ENCODE data around the gene SLC66A1. TPM values are rescaled to one million over a fixed set of nuclear protein-coding genes. Genes with fewer than 3 reads are reported as not detected.

The SLC66A1 gene
- total RNA-seq, 1 donor from 2014 or later = 11.1 TPM

DNA sequence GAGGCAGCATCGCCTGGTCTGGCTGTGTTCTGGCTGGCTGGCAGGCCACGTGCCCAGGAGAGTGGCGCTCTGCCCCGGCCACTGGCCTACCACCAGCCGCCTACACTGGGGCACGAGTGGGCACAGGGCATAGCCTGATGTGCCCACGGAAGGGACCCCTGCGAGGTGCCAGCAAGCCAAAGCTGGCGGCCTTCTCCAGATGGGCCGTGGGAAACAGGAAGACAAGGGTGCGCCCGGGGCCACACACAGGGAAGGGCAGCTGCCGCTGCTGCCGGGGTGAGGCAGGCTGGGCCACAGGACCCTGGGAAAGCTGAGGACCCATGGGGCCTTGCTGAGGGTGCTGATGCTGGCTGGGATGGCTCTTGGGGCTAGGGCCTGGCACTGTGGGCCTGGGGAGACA, 40.7 kb downstream of the SLC66A1 start:
- Histone ChIP-seq H3K36me3 (peaks cover 76 to 80% of the 10 kb centered on the region in 2 donors), H3K27me3 (no peaks in the 10 kb centered on the region), H3K4me3 (no peak overlapping the region), H3K27ac (no peak overlapping the region), H3K9me3 (no peaks in the 10 kb centered on the region), H3K4me1 (no peaks in the 10 kb centered on the region)
- no peak for DNase-seq (ENCODE audit: low spot score in 2 of 2)
- intact Hi-C loops (cut with DNase I) = no loop called here
- TF ChIP-seq, protein P1, sequence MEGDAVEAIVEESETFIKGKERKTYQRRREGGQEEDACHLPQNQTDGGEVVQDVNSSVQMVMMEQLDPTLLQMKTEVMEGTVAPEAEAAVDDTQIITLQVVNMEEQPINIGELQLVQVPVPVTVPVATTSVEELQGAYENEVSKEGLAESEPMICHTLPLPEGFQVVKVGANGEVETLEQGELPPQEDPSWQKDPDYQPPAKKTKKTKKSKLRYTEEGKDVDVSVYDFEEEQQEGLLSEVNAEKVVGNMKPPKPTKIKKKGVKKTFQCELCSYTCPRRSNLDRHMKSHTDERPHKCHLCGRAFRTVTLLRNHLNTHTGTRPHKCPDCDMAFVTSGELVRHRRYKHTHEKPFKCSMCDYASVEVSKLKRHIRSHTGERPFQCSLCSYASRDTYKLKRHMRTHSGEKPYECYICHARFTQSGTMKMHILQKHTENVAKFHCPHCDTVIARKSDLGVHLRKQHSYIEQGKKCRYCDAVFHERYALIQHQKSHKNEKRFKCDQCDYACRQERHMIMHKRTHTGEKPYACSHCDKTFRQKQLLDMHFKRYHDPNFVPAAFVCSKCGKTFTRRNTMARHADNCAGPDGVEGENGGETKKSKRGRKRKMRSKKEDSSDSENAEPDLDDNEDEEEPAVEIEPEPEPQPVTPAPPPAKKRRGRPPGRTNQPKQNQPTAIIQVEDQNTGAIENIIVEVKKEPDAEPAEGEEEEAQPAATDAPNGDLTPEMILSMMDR (IDR thresholded peaks at IDR 0.05) = no peak

DNA sequence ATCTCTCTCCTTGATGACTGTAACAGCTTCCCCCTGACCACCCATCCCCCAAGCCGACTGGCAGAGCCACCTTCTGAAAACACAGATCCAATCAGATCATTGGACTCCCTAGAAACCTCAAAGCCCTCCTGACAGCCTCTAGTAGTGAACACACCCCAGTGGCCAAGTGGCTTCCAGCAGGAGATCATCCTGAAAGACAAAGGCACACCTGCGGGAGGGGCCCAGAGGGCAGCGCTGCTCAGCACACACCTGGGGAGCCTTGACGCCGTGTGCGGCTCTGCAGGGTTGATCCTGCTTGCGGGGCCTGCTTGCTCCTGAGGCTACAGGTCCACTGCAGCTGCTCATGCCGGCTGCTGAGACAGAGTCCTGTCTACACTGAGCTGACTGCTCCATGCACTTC, 41.5 kb downstream of the SLC66A1 start:
- no peaks in the 10 kb centered on the region for H3K4me1 ChIP-seq
- H3K27ac ChIP-seq = no peak overlapping the region
- H3K27me3 ChIP-seq = no peaks in the 10 kb centered on the region
- no peak overlapping the region for H3K4me3 ChIP-seq
- H3K9me3 ChIP-seq = no peaks in the 10 kb centered on the region
- intact Hi-C loops (cut with DNase I) = no loop called here
- peaks cover 76% of the 10 kb centered on the region in 2 donors for H3K36me3 ChIP-seq
- no peak for DNase-seq (ENCODE audit: low spot score in 2 of 2)
- TF ChIP-seq, protein P1 (IDR thresholded peaks at IDR 0.05) = no peak

DNA sequence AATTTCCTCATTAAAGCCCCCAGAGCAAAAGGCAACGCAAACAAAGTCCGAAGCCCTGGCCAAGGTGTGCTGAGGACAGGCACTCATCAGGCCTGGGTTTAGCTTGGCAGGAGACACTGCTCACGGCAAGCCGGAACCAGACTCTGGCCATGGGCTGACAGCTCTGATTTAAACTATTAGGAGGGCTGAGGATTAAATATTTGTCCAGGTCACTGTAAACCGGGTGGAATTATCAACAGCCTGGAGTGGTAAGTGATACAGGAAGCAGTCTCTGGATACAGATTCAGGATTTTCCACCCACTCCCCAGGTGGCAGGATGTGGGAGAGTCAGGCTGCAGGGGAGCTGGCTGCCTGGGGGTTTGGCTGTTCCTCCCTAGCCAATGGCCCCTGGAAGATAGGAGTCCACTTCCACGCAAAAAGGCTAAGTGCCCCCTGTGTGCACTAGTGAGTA, 42.4 kb downstream of the SLC66A1 start:
- peaks cover 66% of the 10 kb centered on the region in 2 donors for H3K36me3 ChIP-seq
- no peak overlapping the region for H3K27ac ChIP-seq
- H3K4me3 ChIP-seq = no peak overlapping the region
- intact Hi-C loops (cut with DNase I) = no loop called here
- no peaks in the 10 kb centered on the region for H3K9me3 ChIP-seq
- TF ChIP-seq, protein P1 (IDR thresholded peaks at IDR 0.05) = no peak
- H3K27me3 ChIP-seq = no peaks in the 10 kb centered on the region
- H3K4me1 ChIP-seq = no peaks in the 10 kb centered on the region
- DNase-seq (ENCODE audit: low spot score in 2 of 2) = no peak

DNA sequence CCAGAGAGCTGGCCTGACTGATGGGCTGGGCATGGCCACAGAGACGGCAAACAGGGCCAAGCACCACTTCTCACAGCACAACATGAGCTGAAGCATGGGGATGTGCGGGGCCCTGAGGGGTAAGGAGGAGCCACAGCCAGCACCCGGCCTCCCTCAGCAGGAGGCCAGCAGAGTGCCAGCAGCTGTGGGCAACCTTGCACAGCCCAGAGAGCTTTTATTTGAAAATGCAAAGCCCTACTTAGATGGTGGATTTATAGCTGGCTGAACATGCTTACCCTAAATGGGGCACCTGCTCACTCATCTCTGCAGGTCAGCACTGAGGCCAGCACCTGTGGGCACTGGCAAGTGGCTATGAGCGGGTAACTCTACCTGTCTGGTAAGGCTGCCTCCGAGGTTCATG, 44.1 kb downstream of the SLC66A1 start:
- Histone ChIP-seq H3K27me3 (no peaks in the 10 kb centered on the region), H3K4me3 (no peak overlapping the region), H3K4me1 (no peaks in the 10 kb centered on the region), H3K36me3 (peaks cover 56 to 58% of the 10 kb centered on the region in 2 donors), H3K27ac (no peak overlapping the region), H3K9me3 (no peaks in the 10 kb centered on the region)
- intact Hi-C loops (cut with DNase I) = no loop called here
- no peak for DNase-seq (ENCODE audit: low spot score in 2 of 2)
- TF ChIP-seq, protein P1 (IDR thresholded peaks at IDR 0.05) = no peak

DNA sequence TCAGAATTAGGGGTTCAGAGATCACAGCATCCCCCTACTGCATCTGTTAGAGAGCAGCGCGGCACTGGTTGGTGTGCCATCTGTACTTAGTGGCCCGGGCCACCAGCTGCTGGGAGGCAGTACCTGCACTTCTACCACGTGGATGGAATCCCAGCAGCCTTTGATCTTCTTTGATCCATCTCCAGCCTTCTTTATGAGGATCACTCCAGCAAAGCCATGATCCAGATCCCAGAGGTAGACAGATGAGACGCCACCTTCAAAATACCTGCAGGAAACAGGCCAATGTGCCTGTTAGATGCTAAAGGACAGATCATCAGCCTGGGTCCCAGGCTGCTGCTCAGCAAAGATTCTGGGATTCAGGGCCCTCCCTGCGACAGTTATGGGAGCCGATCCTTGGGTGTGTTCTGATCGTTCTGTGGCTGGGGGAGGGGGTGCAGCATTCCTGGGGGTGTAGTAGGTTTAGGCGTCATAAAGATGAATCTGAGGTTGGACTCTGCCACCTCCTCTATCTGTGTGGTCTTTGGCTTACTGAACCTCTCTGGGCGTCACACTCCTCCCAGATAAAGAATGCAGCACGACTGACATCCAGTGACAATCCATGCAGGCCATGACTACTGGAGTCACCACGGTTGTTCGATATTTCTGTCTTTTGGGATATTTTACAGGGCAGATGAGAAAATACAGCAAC, 45.3 kb downstream of the SLC66A1 start:
- Histone ChIP-seq H3K4me3 (no peak overlapping the region), H3K4me1 (peaks cover 0 to 3% of the 10 kb centered on the region in 2 donors), H3K27ac (no peak overlapping the region), H3K27me3 (no peaks in the 10 kb centered on the region), H3K9me3 (no peaks in the 10 kb centered on the region), H3K36me3 (peaks cover 45 to 50% of the 10 kb centered on the region in 2 donors)
- TF ChIP-seq, protein P1 (IDR thresholded peaks at IDR 0.05) = no peak
- no peak for DNase-seq (ENCODE audit: low spot score in 2 of 2)
- intact Hi-C loops (cut with DNase I) = no loop called here
